Left lobe of liver (tissue), 2 donors: ENCODE results near the gene FNDC10. TPM values are rescaled to one million over a fixed set of nuclear protein-coding genes. Genes with fewer than 3 reads are reported as not detected.
"Not testable (repeated sequence)": the region's sequence is repeated elsewhere in the genome, so short reads cannot be mapped to it uniquely, and the experiment has no call there.

Source experiments
- ATAC-seq: fragments of 200-7000 bp; cut with Tn5 transposase; one replicate; pipeline ENCODE4 v1.9.1; 2020; ENCODE audit warnings: mild to moderate bottlenecking, moderate library complexity
- DNase-seq: peaks from one replicate; pipeline ENCODE4 v3.0.0-alpha.2; 2020; ENCODE audit warnings: low spot score
- total RNA-seq: library from RNA; stranded (reverse); gene quantifications from one replicate; pipeline ENCODE4 v1.2.1, GENCODE V29; 2021
- donor health status: DM: no; HTN: no; CAD: no; lungs with moderate emphysema.
- donor health status: DM: no; HTN: yes; CAD: no.

The FNDC10 gene
- 0.58 TPM for total RNA-seq

GRCh38 chr1:1599935-1600860 is at the start of gene FNDC10:
FNDC10 (minus strand) TSS chr1:1600135; CDS start chr1:1600015, 120 bp downstream.
- ATAC-seq = peak; percentile 48
- DNase-seq = no peak

GRCh38 chr1:1648265-1648664 is 48.3 kb upstream of the FNDC10 start:
- peak; percentile 33 for DNase-seq
- ATAC-seq = peak; percentile 36

GRCh38 chr1:1647567-1648241 is 47.8 kb upstream of the FNDC10 start:
- peak; percentile 38 for ATAC-seq
- DNase-seq = peak; percentile 34

- ATAC-seq = not testable (repeated sequence)
Measured at GRCh38 chr1:1646326-1646725, 46.4 kb upstream of the FNDC10 start.

GRCh38 chr1:1640711-1641461 is 41.0 kb upstream of the FNDC10 start:
- ATAC-seq = not testable (repeated sequence)
- DNase-seq = peak; percentile 21

More at GRCh38 chr1:1646326-1646725, 46.4 kb upstream of the FNDC10 start:
- not testable (repeated sequence) for DNase-seq

GRCh38 chr1:1640081-1640480 is 40.1 kb upstream of the FNDC10 start:
- not testable (repeated sequence) for ATAC-seq
- DNase-seq = peak; percentile 29

GRCh38 chr1:1639368-1639767 is 39.4 kb upstream of the FNDC10 start:
- ATAC-seq = not testable (repeated sequence)

GRCh38 chr1:1638528-1638927 is 38.6 kb upstream of the FNDC10 start:
- ATAC-seq = not testable (repeated sequence)

More at GRCh38 chr1:1639368-1639767, 39.4 kb upstream of the FNDC10 start:
- DNase-seq = peak; percentile 11

GRCh38 chr1:1637479-1637875 is 37.5 kb upstream of the FNDC10 start:
- peak; percentile 32 for DNase-seq
- ATAC-seq = not testable (repeated sequence)

More at GRCh38 chr1:1638528-1638927, 38.6 kb upstream of the FNDC10 start:
- DNase-seq = peak; percentile 22

- DNase-seq = peak; percentile 40
- not testable (repeated sequence) for ATAC-seq
Measured at GRCh38 chr1:1636621-1637478, 36.9 kb upstream of the FNDC10 start.

- not testable (repeated sequence) for ATAC-seq
- peak; percentile 34 for DNase-seq
Measured at GRCh38 chr1:1634613-1635012, 34.7 kb upstream of the FNDC10 start.

- ATAC-seq, DNase-seq: not testable (repeated sequence)
Measured at GRCh38 chr1:1633409-1633808, 33.5 kb upstream of the FNDC10 start.

GRCh38 chr1:1631782-1632420 is 32.0 kb upstream of the FNDC10 start, which contains the start of gene MMP23B:
MMP23B (plus strand) TSS chr1:1632173; CDS start chr1:1632219, 46 bp downstream.
- ATAC-seq (no peak), DNase-seq (peak; percentile 43)

- peak; percentile 66 for ATAC-seq
- DNase-seq = peak; percentile 67
Measured at GRCh38 chr1:1630965-1631781, 31.2 kb upstream of the FNDC10 start.

GRCh38 chr1:1630191-1630964 is 30.4 kb upstream of the FNDC10 start:
- peak; percentile 5 for ATAC-seq
- peak; percentile 51 for DNase-seq

- DNase-seq = no peak
Measured at GRCh38 chr1:1629430-1630190, 29.7 kb upstream of the FNDC10 start.

More at GRCh38 chr1:1629430-1630190, 29.7 kb upstream of the FNDC10 start:
- ATAC-seq = no peak
